Measurements from ENCODE around the gene KDM8. TPM values are rescaled to one million over a fixed set of nuclear protein-coding genes. Genes with fewer than 3 reads are reported as not detected.

KDM8 gene
- total RNA-seq, 1 experiment from 2014 or later, result 7.9 TPM

GRCh38 chr16:27236635-27237218, 33.4 kb downstream of the KDM8 start:
- BruUV-seq (replicated peaks), result no TSS peak
- POLR2A ChIA-PET, result no interaction called here
- CTCF ChIA-PET, result interaction anchor here (0.7 to 1.0 kb wide), 3 partner anchors 84 to 203 kb away, joined by 3 to 5 read pairs (median 3); no protein-coding TSS in a partner anchor
- no peak for DNase-seq (ENCODE audit: low read depth, low spot score)
- TF ChIP-seq POLR2AphosphoS5 (IDR thresholded peaks at IDR 0.05; ENCODE audit: low read depth, low read length), result no peak
- no peaks in the 10 kb centered on the region for H3K4me1 ChIP-seq (ENCODE audit: control insufficient read depth, insufficient read depth, low read length)
- peaks cover 4% of the 10 kb centered on the region for H3K36me3 ChIP-seq (ENCODE audit: control insufficient read depth, insufficient read depth, low read length)
- H3K4me3 ChIP-seq (ENCODE audit: low read depth in 2 of 2, low read length in 2 of 2), result no peak overlapping the region
- H3K27ac ChIP-seq (ENCODE audit: low read length), result no peak overlapping the region
- intact Hi-C loops (cut with micrococcal nuclease; ENCODE audit: unreplicated experiment), result loop anchor here (5.0 kb wide), 1 partner anchor 221 kb away; no protein-coding TSS in a partner anchor
- no peak for ATAC-seq
- no peaks in the 10 kb centered on the region for H3K27me3 ChIP-seq (ENCODE audit: control insufficient read depth, insufficient read depth, low read length)
- in situ Hi-C loops (cut with HindIII; ENCODE audit: low pct_unique_long_range_greater_than_20kb, low sequenced_read_pairs), result no loop called here
- no peaks in the 10 kb centered on the region for H3K9me3 ChIP-seq (ENCODE audit: control insufficient read depth, insufficient read depth, low read depth, low read length)

GRCh38 chr16:27237219-27238015, 34.1 kb downstream of the KDM8 start:
- Histone ChIP-seq H3K9me3 (ENCODE audit: control insufficient read depth, insufficient read depth, low read depth, low read length) (no peaks in the 10 kb centered on the region), H3K27me3 (ENCODE audit: control insufficient read depth, insufficient read depth, low read length) (no peaks in the 10 kb centered on the region), H3K4me3 (ENCODE audit: low read depth in 2 of 2, low read length in 2 of 2) (no peak overlapping the region), H3K36me3 (ENCODE audit: control insufficient read depth, insufficient read depth, low read length) (peaks cover 4% of the 10 kb centered on the region), H3K4me1 (ENCODE audit: control insufficient read depth, insufficient read depth, low read length) (0 out of 2 replicates have a peak, but pooled peaks cover under 1% of the 10 kb centered on the region), H3K27ac (ENCODE audit: low read length) (no peak overlapping the region)
- intact Hi-C loops (cut with micrococcal nuclease; ENCODE audit: unreplicated experiment), result loop anchor here (5.0 kb wide), 1 partner anchor 220 kb away; no protein-coding TSS in a partner anchor
- BruUV-seq (replicated peaks), result no TSS peak
- in situ Hi-C loops (cut with HindIII; ENCODE audit: low pct_unique_long_range_greater_than_20kb, low sequenced_read_pairs), result no loop called here
- ChIA-PET CTCF (interaction anchor here (0.7 to 1.0 kb wide), 3 partner anchors 83 to 202 kb away, joined by 3 to 5 read pairs (median 3); no protein-coding TSS in a partner anchor), POLR2A (no interaction called here)
- ATAC-seq (no peak), DNase-seq (ENCODE audit: low read depth, low spot score) (no peak)
- TF ChIP-seq TCF7L2 (IDR thresholded peaks at IDR 0.05; ENCODE audit: low read depth, low read length), result no peak
- TF ChIP-seq POLR2AphosphoS5 (IDR thresholded peaks at IDR 0.05; ENCODE audit: low read depth, low read length), result no peak
- TF ChIP-seq SIN3A (IDR thresholded peaks at IDR 0.05; ENCODE audit: borderline replicate concordance, insufficient read depth, low read depth, low read length), result no peak
- TF ChIP-seq REST (IDR thresholded peaks at IDR 0.05; ENCODE audit: insufficient read depth in 1 of 2, low read depth in 2 of 2, low read length in 1 of 2), result no peak
- TF ChIP-seq CTCF (IDR thresholded peaks at IDR 0.05), result no peak

Data from Panc1 (cell line).